GM21737 (cell line): Measurements from ENCODE around the gene POMC.
A peak's percentile ranks its signal among the peaks of the same experiment; 100 is the strongest.
"Not testable (repeated sequence)": the region's sequence is repeated elsewhere in the genome, so short reads cannot be mapped to it uniquely, and the experiment has no call there.

Experiments
- ATAC-seq: cut with Tn5 transposase; IDR thresholded peaks from one replicate; pipeline ENCODE4 v1.9.1; 2021; ENCODE audit warnings: mild to moderate bottlenecking, moderate library complexity; ENCODE audit not compliant: unreplicated experiment

The POMC gene

GRCh38 chr2:25177211-25177611, 8.8 kb upstream of the POMC start:
- ATAC-seq: no peak

GRCh38 chr2:25176541-25177181, 8.3 kb upstream of the POMC start:
- ATAC-seq: no peak

DNA sequence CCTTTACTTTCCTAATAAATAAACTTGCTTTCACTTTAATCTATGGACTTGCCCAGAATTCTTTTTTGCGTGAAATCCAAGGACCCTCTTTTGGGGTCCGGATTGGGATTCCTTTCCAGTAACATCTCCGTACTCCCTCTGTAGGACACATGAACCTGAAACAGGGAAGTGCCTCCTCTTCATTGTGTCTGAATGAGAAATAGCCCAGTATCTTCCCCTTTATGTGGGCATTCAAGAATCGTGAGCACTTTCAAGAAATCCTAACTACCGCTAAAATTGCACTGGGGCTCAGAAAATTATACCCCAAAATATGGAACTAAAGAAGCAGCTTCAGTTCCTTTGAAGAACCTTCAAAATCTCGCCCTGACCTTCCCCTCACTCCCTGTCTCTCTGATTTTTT, 7.8 kb upstream of the POMC start:
- ATAC-seq: no peak

DNA sequence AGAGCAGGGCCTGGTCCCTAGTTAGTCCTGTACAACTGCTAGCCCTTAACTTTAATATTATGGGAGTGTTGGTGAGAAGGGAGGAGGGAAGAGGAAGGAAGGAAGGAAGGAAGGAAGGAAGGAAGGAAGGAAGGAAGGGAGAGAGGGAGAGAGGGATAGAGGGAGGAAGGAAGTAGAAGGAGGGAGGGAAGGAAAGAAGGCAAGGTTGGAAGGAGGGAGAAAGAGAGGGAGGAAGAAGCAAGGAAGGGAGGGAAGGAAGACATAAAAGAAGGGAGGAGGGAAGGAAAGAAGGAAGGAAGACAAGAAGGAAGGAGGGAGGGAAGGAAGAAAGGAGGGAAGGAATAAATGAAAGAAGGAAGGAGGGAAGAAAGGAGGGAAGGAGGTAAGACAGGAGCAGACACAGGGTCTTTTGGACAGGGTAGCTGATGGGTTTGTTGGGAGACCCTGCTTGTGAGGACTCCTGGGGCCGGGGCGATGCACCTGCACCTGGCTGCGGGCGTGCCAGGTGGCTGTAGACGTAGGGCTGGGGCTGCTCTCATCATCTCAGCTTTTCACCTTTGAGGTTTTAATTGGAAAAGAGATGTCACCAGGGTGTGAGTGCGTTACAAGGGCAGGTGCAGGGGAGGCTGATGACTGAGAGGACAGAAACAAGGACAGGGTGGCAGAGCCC, 5.9 kb upstream of the POMC start:
- ATAC-seq: no peak

GRCh38 chr2:25173719-25174118, 5.3 kb upstream of the POMC start:
- ATAC-seq: no peak

- no peak for ATAC-seq
Measured at GRCh38 chr2:25170888-25171287, 2.5 kb upstream of the POMC start.

DNA sequence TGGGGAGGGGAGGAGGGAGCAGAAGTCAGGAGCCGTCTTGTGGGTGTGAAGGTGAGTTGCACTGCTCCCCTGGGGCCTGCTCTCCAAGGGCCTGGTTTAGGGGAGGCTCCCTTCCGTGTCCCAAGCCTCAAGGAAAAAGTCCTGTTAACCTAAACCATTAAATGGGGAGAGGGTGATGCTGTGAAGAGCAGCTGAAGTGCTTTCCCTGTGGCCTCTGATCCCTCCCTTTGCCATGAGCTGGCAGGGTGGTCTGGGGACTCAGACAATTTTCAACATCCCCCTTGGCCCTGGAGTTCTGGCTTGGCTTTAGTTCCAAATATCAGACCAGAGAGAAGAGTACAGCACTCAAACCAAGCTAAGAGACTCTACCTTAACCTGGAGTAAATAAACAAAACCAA, 692 bp upstream of the POMC start:
- no peak for ATAC-seq

DNA sequence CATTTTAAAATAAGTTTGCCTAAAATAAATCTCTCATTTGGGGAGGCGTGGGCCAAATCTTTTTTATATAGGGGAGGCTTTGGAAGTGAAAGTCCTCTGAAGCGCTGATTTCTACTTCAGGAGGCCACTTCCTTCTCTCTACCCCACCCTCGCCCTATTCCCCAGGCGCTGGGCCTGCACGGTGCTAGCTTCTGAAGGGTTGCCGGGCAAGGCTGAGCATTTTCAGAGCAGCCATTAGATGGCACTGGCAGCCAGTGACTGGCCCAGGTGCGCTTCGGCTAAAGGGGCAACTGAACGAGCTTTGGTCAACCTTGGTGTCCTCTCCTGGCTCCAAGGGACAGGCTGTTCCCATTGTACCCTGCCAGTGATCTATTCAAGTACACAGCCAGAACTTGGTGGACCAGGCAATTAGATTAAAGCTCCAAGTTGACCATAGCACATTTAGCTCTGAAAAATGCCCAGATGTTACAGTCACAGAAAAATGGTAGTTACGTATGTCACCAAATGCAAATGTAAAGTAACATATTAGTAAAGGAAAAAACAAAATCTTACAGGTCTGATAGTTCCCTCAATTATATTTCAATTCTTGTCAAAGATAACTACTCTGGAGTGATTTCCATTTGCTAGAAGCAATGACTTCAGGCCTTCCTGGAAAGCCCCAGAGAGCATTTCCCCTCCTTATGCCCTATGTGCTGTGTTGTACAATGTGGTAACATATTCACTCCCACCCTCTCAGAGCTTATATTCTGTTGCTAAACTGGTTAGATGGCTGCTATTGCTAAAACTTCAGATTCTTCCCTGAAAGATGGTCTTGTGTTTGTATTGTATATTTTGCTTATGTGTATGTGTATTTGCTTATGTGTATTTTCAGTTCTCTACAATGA, 2.1 kb downstream of the POMC start:
- peak; percentile 89 for ATAC-seq

DNA sequence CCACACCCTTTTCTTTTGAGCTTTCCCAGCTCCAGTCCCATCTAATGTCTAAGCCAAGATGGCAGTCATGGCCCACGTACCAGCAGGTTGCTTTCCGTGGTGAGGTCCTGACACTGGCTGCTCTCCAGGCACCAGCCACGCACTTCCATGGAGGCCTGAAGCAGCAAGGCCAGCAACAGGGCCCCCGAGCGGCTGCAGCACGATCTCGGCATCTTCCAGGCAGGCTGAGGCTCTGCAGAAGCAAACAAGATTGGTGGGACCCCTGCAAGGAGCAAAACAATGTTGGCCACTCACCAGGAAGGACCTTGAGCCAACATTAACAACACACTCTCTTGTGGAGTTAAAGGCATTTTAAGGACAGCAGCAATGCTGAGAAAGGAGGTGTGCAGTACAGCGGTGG, 3.8 kb downstream of the POMC start:
- ATAC-seq: no peak

GRCh38 chr2:25162061-25162460, 6.3 kb downstream of the POMC start:
- ATAC-seq: not testable (repeated sequence)

DNA sequence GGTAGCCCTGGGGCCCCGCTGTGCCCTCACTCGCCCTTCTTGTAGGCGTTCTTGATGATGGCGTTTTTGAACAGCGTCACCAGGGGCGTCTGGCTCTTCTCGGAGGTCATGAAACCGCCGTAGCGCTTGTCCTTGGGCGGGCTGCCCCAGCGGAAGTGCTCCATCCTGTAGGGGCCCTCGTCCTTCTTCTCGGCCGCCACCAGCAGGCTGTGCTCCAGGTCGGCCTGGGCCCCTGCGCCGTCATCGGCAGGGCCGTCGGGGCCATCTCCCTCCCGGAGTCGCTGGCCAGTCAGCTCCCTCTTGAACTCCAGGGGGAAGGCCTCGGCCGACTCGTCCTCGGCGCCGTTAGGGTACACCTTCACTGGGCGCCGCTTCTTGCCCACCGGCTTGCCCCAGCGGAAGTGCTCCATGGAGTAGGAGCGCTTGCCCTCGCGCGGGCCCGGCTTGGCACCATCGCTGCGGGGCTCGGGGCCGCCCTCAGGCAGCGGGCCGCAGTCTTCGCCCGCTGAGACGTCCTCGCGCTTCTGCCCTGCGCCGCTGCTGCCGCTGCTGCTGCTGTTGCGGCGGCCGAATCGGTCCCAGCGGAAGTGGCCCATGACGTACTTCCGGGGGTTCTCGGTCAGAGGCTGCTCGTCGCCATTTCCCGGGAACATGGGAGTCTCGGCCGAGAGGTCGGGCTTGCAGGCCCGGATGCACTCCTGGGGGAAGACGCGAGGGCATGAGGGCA, 7.2 kb downstream of the POMC start:
- ATAC-seq: no peak

GRCh38 chr2:25160376-25160775, 8.0 kb downstream of the POMC start:
- no peak for ATAC-seq

DNA sequence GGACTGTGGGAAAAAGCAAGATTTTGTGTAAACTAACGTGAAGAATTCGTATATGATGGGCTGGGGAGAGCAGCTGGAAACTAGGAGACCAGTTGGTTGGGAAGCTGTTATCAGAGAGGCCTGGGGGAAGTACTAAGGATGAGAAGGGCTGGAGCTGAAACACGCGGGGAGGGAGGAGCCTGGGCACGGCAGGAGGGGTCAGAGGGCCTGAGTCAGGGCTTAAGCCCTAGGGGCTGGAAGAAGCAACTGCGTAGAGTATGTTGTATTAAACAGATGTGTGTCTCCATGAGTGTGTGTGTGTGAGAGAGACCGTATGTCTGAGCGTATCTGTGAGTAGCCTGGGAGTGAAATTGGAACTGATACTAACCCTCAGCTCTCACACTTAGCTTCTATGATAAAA, 8.4 kb downstream of the POMC start:
- no peak for ATAC-seq

GRCh38 chr2:25158096-25158852, 10.1 kb downstream of the POMC start:
- ATAC-seq: no peak

GRCh38 chr2:25155401-25155800, 13.0 kb downstream of the POMC start:
- no peak for ATAC-seq

- no peak for ATAC-seq
Measured at GRCh38 chr2:25151718-25152117, 16.7 kb downstream of the POMC start.

DNA sequence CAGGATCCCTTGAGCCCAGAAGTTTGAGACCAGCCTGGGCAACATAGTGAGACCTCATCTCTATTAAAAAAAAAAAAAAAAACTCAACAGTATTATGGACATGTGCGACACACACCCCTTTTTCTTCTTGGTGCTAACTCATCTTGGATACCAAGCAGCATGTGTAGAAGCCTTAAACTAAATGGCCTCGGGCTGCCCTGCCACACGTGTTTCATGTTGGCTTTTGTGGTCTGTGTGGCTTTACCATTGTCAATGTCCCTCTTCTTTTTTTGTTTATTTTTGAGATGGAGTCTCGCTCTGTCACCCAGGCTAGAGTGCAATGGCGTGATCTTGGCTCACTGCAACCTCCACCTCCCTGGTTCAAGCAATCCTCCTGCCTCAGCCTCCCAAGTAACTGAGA, 17.4 kb downstream of the POMC start:
- not testable (repeated sequence) for ATAC-seq

- ATAC-seq: no peak
Measured at GRCh38 chr2:25149646-25150045, 18.7 kb downstream of the POMC start.

- no peak for ATAC-seq
Measured at GRCh38 chr2:25146896-25147295, 21.5 kb downstream of the POMC start.

DNA sequence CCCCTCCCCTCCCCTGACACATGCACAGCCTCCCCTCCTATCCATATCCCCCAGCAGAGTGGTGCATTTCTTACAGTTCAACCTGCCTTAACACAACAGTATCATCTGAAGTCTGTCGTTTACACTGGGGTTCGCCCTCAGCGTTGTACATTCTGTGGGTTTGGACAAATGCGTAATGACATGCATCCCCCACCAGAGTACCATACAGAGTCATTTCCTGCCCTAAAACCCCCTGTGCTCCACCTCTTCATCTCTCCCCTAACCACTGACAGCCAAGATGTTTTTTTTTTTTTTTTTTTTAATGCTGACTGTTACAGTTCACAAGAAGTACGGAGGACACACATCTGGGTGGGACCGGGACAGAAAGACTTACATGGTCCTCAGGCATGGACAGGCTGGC, 22.6 kb downstream of the POMC start:
- no peak for ATAC-seq

GRCh38 chr2:25141120-25141519, 27.3 kb downstream of the POMC start:
- ATAC-seq: no peak
